Panc1 (cell line): ENCODE results near the gene NOS2.

ENCODE experiments used
- POLR2AphosphoS5 ChIP-seq: IDR thresholded peaks from 2 replicates; pipeline ENCODE4 v1.6.1; 2012; ENCODE audit warnings: mild to moderate bottlenecking, low read depth, low read length, moderate library complexity
- SIN3A ChIP-seq: IDR thresholded peaks from 2 replicates; pipeline ENCODE4 v1.6.1; 2012; ENCODE audit warnings: low read depth, mild to moderate bottlenecking, low read length, moderate library complexity, borderline replicate concordance; ENCODE audit not compliant: insufficient read depth
- TF ChIP-seq, protein P1 (sequence below): fragments of 450-650 bp; IDR thresholded peaks from 2 replicates; pipeline ENCODE4 v1.5.1; 2017; ENCODE audit warnings: mild to moderate bottlenecking

DNA sequence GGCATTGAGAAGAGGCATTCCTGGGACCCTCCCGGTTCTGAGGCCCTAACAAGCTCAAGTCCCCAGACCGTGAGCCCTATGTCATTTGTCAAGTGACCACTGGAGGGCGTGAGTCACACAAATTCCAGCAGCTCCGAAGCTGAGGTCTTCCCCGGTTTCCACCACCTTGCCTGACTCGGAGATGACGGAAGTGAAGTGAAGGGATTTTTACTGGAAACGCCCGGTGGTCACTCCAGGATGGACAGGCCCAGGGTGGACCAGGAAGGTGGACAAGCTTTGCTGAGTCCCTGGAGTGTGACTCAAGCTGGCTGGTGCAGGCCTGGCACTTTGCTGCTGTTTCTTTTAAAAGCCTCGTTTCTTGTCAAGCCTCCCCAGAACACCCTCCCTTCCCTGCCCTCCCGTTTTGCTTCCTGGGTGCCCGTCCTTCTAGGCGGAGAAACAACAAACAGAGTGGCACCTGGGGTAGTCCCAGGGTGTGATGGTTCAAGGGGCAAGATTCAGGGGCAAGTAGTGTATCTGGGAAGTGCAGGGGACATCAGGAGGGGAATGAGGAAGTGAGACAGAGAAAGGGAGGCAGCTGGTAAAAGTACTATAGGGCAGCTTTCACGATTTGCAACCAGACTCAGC, 5.3 kb upstream of the NOS2 start:
- no peak for TF ChIP-seq SIN3A
- TF ChIP-seq, protein P1, sequence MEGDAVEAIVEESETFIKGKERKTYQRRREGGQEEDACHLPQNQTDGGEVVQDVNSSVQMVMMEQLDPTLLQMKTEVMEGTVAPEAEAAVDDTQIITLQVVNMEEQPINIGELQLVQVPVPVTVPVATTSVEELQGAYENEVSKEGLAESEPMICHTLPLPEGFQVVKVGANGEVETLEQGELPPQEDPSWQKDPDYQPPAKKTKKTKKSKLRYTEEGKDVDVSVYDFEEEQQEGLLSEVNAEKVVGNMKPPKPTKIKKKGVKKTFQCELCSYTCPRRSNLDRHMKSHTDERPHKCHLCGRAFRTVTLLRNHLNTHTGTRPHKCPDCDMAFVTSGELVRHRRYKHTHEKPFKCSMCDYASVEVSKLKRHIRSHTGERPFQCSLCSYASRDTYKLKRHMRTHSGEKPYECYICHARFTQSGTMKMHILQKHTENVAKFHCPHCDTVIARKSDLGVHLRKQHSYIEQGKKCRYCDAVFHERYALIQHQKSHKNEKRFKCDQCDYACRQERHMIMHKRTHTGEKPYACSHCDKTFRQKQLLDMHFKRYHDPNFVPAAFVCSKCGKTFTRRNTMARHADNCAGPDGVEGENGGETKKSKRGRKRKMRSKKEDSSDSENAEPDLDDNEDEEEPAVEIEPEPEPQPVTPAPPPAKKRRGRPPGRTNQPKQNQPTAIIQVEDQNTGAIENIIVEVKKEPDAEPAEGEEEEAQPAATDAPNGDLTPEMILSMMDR = peak; percentile 88
- TF ChIP-seq POLR2AphosphoS5 = no peak
